Right lobe of liver (tissue), 4 donors: ENCODE results near the gene UGT1A8.

Source experiments
- CTCF ChIP-seq, 4 donors: fragments of 200-600 bp in 3 of 4; fragments of 450-650 bp in 1 of 4; IDR thresholded peaks; one replicate each; pipeline versions ENCODE4 v1.5.1 to v1.8.0; 2016 to 2022; ENCODE audit warnings: antibody characterized with exemption in 4 of 4, mild to moderate bottlenecking in 2 of 4
- POLR2A ChIP-seq: fragments of 450-650 bp; IDR thresholded peaks from one replicate; pipeline ENCODE4 v1.6.1; 2017; ENCODE audit warnings: antibody characterized with exemption, mild to moderate bottlenecking
- donor health status: DM: no; HTN: no; CAD: no.
- donor health status: DM: no; HTN: no; CAD: no.
- donor health status: DM: no; HTN: yes; CAD: no.

GRCh38 chr2:233819884-233820773 is 202.7 kb downstream of the UGT1A8 start:
- no peak for TF ChIP-seq CTCF (IDR thresholded peaks at IDR 0.05)
- TF ChIP-seq POLR2A = no peak
